22Rv1 (cell line): ENCODE measurements around the gene IGSF21.

ENCODE experiments used
- H3K27ac ChIP-seq: fragments of 450-650 bp; 2 replicates; pipeline ENCODE4 v1.5.1; 2017
- CTCF ChIP-seq: fragments of 450-650 bp; IDR thresholded peaks from 2 replicates; pipeline ENCODE4 v1.5.1; 2017; ENCODE audit warnings: mild to moderate bottlenecking
- ZFX ChIP-seq: fragments of 450-650 bp; IDR thresholded peaks from 2 replicates; pipeline ENCODE4 v1.6.1; 2017; ENCODE audit warnings: antibody characterized with exemption, borderline replicate concordance

Gene IGSF21

DNA sequence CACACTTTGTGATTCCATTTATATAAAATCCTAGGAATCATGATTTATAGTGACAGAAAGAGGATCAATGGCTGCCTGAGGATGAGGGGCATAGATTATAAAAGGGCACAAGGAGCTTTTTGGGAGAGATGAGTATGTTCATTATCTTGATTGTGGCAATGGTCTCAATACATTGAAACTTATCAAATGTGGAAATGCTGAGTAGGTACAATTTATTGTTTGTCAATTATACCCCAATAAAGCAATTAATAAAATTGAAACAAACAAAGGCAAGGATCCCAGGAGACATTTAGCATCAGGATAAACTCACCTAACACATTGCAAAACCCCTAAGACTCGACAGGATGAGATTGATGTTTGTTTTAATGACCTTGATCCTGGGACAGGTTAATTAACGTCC is 220.1 kb downstream of the IGSF21 start:
- TF ChIP-seq ZFX = no peak
- no peak for TF ChIP-seq CTCF
- H3K27ac ChIP-seq = no peak overlapping the region

- TF ChIP-seq CTCF = no peak
- no peak for TF ChIP-seq ZFX
Measured at GRCh38 chr1:18328803-18329202, 221.2 kb downstream of the IGSF21 start.

GRCh38 chr1:18329469-18330253 is 222.1 kb downstream of the IGSF21 start:
- H3K27ac ChIP-seq = no peak overlapping the region
- TF ChIP-seq CTCF (no peak), ZFX (no peak)

More at GRCh38 chr1:18328803-18329202, 221.2 kb downstream of the IGSF21 start:
- H3K27ac ChIP-seq = no peak overlapping the region

DNA sequence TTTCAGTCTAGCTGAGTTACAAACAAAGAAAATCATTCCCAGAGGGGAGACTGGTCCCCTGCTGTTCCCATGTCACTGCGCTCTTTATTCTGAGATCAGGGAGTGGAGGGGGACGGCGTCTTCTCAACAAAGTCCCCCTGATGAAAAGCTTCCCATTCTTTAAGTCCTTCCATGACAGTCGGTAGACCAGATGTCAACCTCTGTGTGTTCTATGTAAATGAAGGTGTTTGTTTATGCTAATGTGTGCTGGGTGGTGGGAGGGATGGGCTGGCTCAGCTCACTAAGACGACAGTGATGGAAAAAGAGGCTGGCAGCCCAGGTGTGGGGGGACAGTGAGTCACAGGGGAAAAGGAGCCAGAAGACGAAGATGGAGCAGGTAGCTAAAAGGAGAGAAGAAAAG is 225.0 kb downstream of the IGSF21 start:
- no peak overlapping the region for H3K27ac ChIP-seq
- no peak for TF ChIP-seq CTCF
- no peak for TF ChIP-seq ZFX

GRCh38 chr1:18333220-18333619 is 225.6 kb downstream of the IGSF21 start:
- TF ChIP-seq CTCF = no peak
- no peak for TF ChIP-seq ZFX
- no peak overlapping the region for H3K27ac ChIP-seq

DNA sequence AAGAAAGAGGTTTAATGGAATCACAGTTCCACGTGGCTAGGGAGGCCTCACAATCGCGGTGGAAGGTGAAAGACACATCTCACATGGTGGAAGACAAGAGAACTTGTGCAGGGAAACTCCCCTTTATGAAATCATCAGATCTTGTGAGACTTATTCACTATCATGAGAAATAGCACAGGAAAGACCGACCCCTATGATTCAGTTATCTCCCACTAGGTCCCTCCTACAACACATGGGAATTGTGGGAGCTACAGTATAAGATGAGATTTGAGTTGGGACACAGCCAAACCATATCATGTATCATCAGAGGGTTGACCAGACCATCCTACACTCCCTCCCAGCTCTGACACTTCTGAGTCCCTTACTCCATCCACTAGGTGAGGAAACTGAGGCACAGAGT is 229.2 kb downstream of the IGSF21 start:
- no peak overlapping the region for H3K27ac ChIP-seq
- no peak for TF ChIP-seq CTCF
- no peak for TF ChIP-seq ZFX

- TF ChIP-seq CTCF (no peak), ZFX (no peak)
- H3K27ac ChIP-seq = no peak overlapping the region
Measured at GRCh38 chr1:18337757-18338156, 230.2 kb downstream of the IGSF21 start.
